Left lobe of liver (tissue), 2 donors: Measurements from ENCODE around the gene SH3RF2. TPM values are rescaled to one million over a fixed set of nuclear protein-coding genes. Genes with fewer than 3 reads are reported as not detected.
"Not testable (repeated sequence)": the region's sequence is repeated elsewhere in the genome, so short reads cannot be mapped to it uniquely, and the experiment has no call there.

Experiments
- ATAC-seq: fragments of 200-7000 bp; cut with Tn5 transposase; one replicate; pipeline ENCODE4 v1.9.1; 2020; ENCODE audit warnings: mild to moderate bottlenecking, moderate library complexity
- DNase-seq: peaks from one replicate; pipeline ENCODE4 v3.0.0-alpha.2; 2020; ENCODE audit warnings: low spot score
- total RNA-seq: library from RNA; stranded (reverse); gene quantifications from one replicate; pipeline ENCODE4 v1.2.1, GENCODE V29; 2021
- donor health status: DM: no; HTN: no; CAD: no; lungs with moderate emphysema.
- donor health status: DM: no; HTN: yes; CAD: no.

SH3RF2 gene
- total RNA-seq, 1 donor from 2014 or later = 18.0 TPM

DNA sequence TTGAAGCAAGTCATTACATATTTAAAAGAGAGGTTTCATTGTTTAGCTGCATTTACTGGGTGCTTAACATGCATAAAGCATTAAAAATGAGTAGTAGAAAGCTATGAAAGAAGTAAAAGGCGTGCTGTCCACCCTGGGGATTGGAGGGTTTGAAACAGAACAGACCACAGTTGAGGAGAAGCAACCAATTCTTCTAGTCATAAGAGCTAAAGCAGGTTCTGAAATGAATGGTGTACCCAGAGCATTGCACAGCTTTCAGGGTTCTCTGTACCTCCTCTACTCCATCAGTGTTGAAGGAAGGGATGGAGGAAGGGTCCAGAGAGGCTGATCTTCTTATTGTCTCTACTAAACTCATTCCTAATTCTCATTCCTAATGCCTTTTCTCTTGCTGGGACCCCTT lies 68.9 kb downstream of the SH3RF2 start:
- ATAC-seq = no peak
- DNase-seq = no peak

DNA sequence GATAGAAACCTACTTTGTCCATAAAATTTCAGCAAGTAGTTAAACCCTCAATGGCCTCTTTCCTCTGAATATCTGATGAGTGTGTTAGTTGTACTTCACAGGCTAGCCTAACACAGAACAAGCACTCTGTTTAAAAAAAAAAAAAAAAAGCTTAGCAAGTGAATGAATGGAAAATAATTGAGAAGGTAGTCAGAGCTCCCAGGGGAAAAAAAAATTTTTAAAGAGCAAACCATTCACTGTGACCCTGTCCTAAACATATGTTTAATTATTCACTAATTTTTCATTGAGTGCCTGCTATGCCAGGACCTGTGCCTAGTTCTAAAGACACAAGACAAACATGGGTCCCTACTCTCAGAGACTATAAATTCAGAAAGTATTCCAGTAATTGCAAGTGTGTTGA lies 69.3 kb downstream of the SH3RF2 start:
- peak; percentile 72 for ATAC-seq
- DNase-seq = no peak

DNA sequence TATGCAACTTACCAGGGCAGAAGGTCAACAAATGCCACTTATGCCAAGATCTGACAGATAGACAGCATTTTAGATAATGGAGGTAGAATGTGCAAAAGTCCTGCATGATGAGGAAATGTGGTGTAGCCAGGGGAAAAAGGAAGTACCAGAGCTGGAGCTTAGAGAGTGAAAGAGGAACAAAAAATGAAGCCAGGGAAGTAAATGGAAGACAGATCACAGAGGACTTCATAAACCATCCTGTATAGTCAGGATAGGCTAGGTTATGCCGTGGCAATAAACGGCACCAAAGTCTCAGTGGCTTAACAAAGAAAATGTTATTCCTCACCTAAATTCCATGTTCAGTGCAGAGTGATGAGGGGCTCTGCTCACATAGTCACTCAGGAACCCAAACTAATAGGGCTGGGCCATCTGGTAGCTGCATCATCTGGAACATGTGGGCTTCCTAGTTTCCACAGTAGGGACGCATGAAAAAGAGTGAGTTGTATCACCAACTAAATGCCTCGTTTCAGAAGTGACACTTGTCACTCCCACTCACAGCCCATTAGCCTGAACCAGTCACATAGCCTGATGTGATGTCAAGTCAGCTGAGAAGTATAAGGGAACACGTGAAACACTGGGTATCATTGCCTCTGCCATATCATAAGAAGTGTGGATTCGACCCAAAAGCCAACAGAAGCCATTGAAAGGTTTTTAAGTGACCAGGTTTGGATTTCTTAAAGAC lies 70.3 kb downstream of the SH3RF2 start:
- DNase-seq (no peak), ATAC-seq (peak; percentile 24)

DNA sequence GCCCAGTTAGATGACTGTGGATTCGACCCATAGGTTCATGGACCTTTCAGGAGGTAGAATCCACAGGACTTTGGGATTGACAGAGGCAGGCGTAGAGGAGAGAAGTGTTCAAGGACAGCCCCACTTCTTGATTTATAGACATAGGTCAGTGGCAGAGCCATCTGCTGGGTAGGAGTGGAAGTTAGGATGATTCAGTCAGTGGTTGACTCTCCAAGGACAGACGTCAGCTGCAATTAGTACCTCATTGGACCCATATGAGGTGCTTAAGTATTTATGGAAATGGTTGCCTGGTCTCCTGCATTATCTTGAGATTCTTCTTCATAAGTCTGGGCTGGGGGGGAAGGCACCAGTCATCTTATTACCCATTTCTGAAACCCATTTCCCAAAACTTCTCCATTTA lies 70.9 kb downstream of the SH3RF2 start:
- ATAC-seq (peak; percentile 68), DNase-seq (no peak)

DNA sequence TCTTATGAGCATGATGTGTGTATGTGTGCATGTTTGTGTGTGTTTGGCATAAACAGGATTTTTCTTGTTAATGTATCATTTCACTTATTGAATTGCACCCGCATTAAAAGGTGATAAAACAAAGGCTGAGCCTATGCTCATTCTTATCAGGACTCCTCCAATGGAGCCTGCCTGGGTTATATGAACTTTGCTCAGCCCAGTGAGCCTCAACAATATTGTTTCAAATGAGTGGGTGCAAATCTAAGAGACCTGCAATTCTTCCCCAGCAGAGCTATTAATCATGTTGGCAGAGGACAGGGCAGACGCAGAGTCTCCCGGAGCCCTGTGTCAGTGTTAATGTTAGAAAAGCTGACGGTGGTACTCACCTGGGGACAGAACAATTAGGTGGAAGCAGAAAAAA lies 71.6 kb downstream of the SH3RF2 start:
- ATAC-seq = peak; percentile 51
- DNase-seq = no peak

DNA sequence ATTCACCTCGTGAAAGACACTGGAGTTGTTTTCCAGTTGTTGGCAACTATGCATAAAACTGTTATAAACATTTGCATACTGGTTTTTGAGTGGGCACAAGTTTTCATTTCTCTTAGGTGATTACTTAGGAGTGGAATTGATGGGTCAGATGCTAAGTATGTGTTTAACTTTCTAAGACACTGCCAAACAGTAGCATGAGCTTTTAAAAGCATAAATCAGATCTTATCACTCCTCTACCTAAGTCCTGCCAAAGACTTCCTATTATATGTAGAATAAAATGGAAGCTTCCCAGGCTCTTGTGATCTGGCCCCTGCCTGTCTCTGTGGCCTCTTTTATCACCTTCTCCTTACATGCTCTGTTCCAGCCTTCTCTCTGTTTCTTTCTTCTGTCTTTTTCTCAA lies 72.6 kb downstream of the SH3RF2 start:
- ATAC-seq = no peak
- DNase-seq = no peak

DNA sequence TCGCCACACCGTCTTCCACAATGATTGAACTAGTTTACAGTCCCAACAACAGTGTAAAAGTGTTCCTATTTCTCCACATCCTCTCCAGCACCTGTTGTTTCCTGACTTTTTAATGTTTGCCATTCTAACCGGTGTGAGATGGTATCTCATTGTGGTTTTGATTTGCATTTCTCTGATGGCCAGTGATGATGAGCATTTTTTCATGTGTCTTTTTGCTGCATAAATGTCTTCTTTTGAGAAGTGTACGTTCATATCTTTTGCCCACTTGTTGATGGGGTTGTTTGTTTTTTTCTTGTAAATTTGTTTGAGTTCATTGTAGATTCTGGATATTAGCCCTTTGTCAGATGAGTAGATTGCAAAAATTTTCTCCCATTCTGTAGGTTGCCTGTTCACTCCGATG lies 74.1 kb downstream of the SH3RF2 start:
- ATAC-seq, DNase-seq: not testable (repeated sequence)

DNA sequence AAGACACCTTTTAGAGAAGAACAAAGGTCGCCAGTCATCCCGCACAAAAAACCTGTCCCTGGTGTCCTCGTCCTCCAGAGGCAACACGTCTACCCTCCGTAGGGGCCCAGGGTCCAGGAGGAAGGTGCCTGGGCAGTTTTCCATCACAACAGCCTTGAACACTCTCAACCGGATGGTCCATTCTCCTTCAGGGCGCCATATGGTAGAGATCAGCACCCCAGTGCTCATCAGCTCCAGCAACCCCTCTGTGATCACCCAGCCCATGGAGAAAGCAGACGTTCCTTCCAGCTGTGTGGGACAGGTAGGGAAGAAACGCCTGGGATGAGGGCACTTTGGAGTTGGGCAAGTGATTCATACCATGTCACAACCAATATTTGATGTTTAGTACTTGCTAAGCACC lies 77.4 kb downstream of the SH3RF2 start:
- ATAC-seq = no peak

DNA sequence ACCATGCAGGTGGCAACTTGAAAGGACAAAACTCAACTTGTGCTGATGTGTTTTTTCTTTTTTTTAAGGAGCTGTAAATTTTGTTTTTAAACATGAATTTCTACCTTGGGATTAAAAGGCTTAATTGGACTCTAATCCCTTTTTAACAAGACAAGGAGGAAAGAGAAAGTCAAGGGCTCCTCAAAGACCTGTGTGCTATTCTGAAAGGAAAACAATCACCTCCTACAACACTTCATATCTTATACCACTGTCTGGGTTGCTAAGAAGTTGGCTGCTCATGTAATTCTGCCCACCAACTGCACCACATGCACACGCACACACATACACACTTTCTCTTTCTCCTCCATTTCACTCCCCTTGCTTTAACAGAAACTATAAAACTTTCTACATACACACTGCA lies 78.6 kb downstream of the SH3RF2 start:
- ATAC-seq (no peak), DNase-seq (no peak)

More for the DNA sequence above, 77.4 kb downstream of the SH3RF2 start:
- no peak for DNase-seq

DNA sequence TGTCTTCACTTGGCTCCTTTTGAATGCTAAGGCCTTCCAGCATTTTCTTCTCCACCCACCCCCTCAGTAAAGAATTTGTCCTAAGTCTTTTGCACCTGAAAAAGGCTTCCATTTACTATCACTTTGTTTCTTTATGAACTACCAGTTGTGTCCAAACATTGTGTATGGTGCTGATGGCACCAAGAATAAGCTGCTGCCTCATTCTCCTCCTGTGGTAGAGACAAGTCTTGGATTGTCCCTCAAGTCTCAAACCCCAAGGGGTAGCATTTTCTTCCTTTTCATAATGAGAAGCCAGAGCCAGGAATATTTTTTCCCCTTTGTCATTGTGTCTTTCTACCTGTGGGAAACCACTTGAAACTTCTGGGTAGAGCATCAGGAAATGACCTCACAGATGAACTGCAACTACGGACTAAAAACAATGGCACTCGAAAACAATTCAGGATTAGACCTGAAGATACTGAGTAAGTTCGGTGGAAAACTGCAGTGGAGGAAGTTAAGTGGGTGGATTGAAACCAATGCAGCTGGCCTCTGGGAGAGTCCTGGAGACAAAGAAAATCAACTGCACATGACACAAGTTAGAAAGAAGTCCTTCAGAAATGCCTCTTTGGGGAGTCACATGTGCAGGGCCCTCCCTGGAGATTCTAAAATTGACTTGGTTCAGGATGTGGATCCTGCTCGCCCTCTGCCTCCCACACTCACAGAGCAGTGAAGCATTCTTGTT lies 80.5 kb downstream of the SH3RF2 start:
- DNase-seq (no peak), ATAC-seq (no peak)

DNA sequence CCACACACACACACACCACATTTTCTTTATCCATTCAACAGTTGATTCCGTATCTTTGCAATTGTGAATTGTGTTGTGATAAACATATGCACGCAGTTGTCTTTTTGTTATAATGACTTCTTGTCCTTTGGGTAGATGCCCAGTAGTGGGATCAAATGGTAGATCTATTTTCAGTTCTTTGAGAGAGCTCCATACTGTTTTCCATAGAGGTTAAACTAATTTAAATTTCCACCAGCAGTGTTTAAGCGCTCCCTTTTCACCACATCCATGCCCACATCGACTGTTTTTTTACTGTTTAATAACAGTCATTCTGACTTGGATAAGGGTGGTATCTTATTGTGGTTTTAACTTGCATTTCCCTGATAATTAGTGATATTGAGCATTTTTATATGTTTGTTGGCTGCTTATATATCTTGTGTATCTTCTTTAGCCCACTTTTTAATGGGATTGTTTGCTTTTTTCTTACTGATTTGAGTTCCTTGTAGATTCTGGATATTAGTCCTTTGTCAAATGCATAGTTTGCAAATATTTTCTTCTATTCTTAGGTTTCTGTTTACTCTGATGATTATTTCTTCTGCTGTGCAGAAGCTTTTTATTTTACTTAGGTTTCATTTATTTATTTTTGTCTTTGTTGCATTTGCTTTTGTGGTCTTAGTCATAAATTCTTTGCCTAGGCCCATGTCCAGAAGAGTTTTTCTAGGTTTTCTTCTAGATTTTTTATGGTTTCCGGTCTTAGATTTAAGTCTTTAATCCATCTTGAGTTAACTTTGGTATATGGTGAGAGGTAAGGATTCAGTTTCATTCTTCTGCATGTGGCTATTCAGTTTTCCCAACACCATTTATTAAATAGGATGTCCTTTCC lies 82.4 kb downstream of the SH3RF2 start:
- DNase-seq (no peak), ATAC-seq (no peak)

DNA sequence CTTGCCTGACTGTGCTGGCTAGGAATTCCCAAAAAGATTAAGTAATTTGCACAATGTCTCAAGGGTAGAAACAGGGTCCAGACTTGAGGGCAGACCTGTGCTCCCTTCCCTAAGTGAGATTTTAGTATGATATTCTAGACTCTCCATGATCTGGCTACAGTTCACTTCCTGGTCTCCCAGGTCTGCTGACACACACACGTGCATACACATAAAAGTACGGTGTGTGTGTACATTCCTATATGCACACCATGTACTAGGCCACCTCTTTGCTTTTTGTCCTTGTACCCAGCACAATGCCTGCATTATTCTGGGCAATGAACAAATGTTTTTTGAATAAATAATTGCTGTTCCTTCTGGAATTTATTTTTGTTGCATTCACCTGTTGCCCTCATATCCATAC lies 83.7 kb downstream of the SH3RF2 start:
- no peak for ATAC-seq
- no peak for DNase-seq

DNA sequence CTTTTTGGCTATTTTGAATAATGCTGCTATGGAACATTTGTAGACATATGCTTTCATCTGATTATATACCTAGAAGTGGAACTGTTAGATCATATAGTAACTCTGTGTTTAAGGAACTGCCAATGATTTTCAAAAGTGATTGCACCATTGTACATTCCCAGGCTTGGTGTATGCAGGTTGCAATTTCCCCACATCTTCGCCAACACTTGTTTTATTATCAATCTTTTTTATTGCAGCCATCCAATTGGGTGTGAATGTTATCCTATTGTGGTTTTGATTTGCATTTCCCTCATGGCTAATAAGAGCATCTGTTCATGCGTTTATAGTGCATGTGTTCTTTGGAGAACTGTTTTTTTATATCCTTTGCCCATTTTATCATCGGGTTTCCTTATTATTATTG lies 87.7 kb downstream of the SH3RF2 start:
- ATAC-seq (no peak), DNase-seq (no peak)

DNA sequence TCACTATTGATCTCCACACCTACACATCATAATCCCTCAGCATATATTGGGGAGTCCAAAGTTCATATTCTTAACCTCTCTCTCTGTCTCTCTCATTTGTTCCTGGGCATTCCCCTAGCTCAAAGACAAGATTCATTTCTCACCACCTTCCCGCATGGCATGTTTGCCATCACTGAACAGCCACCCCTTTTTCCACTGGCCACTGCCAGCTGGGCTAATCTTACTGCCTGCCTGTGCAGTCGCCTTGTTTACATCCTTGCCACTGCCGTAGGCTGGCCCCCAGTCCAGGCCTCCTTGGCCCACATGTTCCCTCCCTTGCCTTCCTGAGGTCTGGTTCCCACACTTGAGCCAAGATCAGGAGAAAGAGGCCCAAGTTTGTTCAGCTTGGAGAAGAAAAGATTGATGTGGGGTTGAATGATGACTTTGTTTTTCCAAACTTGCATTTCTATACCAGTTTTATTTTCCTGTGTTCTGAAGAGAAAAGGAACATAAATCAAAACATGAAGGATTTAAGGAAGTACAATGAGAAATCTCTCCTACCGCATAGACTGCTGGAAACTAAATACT lies 88.8 kb downstream of the SH3RF2 start:
- ATAC-seq (no peak), DNase-seq (no peak)

DNA sequence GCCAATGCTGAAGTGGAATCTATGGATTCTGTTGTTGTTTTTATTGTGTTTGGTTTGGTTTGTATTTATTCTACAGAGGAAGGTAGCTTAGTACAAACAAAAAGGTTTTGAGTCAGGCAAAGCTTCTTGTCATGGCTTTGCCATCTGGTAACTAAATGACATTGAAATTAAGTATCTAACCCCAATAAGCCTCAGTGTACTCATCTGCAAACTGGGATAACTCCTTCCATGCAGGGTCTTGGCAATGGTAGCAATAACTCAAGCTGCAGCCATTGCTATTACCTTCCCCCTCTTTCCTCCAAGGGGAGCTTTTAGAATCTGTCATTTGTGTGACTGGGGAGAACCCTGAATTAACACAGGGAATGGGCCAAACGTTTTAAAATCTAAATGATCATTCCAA lies 89.3 kb downstream of the SH3RF2 start:
- DNase-seq (no peak), ATAC-seq (no peak)

DNA sequence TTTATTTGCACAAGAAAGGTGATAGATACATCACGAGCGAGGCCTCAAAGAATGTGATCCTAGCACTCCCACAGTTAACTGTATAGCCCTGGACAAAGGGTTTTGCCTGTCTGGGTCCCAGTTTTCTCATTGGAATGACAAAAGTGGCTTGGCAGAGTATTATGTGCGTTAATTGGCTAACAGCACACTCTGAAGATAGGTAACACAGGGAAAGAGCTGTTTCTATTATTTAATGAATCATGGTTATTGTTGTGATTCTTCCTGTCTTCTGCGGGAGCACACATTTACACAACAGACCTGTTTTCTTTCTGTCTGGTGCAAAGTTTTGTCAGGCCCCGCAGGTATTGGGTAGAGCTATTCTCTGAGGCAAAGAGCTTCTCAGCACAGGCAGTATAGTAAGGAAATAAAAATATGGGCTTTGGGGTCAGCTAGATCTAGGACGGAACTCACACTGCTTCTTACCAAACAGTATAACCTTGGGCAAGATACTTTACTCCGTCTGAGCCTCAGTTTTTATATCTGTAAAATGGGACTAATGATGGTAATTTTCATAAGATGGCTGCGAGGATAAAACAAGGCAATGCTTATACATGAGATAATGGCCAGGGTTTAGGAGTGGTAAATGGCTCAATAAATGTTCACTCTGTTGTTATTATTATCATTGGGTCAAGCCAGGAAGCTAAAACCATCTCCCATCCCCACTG lies 90.1 kb downstream of the SH3RF2 start:
- ATAC-seq (no peak), DNase-seq (no peak)

DNA sequence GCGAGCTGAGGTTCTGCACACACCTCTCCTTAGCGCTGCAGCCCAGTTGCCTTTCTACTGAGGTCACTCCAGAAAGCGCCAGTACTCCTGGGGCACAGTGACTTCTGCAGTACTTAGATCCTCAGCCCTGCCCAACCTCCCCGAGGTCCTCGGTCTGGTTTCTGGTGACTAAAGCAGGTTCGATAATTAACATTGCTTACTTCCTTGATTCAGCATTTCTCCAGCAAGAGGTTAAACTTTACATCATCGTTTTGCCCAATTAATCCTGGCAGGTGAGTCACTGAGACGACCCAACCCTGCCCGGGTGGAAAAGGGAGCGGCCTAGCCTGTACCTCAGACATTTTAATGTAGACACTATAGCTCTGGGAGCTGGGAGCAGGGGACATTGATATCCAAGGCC lies 91.4 kb downstream of the SH3RF2 start:
- ATAC-seq (peak; percentile 27), DNase-seq (no peak)

DNA sequence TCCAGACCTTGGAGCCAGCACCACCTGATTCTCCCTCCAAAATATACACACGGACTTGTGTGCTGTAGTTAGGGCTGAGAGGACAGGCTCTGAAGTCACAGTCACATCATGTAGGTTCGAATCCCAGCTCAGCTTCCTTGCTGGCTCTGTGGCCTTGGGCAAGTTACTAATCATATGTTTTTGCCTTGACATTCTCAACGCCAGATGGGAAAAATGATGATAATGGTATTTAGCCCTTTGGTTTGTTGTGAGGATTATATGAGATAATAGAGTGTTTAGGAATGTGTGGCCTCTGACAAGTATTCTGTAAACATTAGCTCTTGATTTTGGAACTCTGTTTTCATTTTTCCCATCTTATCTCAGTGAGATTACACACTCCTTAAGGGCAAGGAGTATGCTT lies 96.5 kb downstream of the SH3RF2 start:
- ATAC-seq (no peak), DNase-seq (no peak)

DNA sequence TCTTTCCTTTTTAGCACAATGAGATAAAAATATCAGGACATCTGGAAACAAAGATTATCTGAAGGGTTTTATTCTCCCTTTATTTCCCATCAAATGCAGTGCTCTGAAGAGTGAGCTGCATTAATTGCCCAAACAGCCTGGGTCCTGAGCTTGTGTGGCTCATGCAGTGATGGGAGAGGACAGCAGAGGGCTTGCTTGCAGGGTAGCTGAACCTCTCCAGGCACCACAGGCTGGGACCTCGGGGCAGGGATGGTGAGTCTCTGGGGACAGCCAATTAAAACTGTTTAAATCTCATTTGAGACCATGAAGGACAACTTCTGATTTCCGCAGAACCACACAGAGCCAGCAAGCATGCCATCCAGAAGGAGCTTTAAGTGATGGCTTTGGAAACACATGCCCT lies 97.7 kb downstream of the SH3RF2 start:
- no peak for DNase-seq
- no peak for ATAC-seq

DNA sequence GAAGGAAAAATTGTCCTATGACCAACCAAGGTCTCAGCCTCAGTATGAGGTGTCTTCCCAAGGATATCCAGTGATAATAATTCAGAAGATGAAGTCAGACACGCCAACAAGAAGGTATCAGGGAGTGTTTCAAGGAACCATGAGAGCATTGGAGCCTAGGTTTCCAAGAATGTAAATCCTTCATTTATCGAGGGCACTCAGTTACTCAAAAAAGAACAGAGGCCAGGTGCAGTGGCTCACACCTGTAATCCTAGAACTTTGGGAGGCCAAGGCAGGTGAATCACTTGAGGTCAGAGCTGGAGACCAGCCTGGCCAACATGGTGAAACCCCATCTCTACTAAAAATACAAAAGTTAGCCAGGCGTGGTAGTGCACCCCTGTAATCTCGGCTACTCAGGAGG lies 98.2 kb downstream of the SH3RF2 start:
- ATAC-seq (no peak), DNase-seq (no peak)

DNA sequence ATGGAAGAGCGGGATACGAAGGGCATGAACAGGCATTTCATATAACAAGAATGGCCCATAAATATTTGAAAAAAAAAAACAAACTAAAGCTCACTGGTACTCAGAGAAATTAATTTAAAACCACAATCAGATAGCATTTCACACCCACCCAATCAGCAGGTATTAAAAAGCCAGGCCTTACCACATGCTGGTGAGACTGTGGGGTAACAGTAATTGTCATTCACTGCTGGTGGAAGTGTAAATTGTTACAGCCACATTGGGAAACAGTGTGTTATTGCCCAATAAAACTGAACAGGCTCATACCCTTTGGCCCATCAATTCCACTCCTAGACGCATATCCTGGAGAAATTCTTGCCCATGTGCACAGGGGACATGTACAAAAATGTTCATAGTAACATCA lies 103.0 kb downstream of the SH3RF2 start:
- DNase-seq (no peak), ATAC-seq (peak; percentile 78)
